Chondrocyte (in vitro differentiated cells): ENCODE measurements around the gene ARTN. TPM values are rescaled to one million over a fixed set of nuclear protein-coding genes. Genes with fewer than 3 reads are reported as not detected.

ENCODE experiments used
- DNase-seq: peaks from one replicate; pipeline ENCODE4 v3.0.0; 2021; ENCODE audit warnings: mixed read lengths, low spot score
- H3K27ac Mint-ChIP-seq: one replicate; pipeline ENCODE4 v1.8.0; 2021; ENCODE audit warnings: mild to moderate bottlenecking, moderate library complexity, mixed read lengths; ENCODE audit not compliant: unreplicated experiment
- H3K27me3 Mint-ChIP-seq: 2 replicates; pipeline ENCODE4 v1.8.0; 2021; ENCODE audit warnings: low read depth, mixed read lengths
- H3K36me3 Mint-ChIP-seq: 2 replicates; pipeline ENCODE4 v1.8.0; 2021; ENCODE audit warnings: low read depth, mixed read lengths
- H3K4me1 Mint-ChIP-seq: 2 replicates; pipeline ENCODE4 v1.8.0; 2021; ENCODE audit warnings: low read depth, mild to moderate bottlenecking, mixed read lengths
- H3K4me3 Mint-ChIP-seq: one replicate; pipeline ENCODE4 v1.8.0; 2021; ENCODE audit warnings: mild to moderate bottlenecking, moderate library complexity, mixed read lengths; ENCODE audit not compliant: unreplicated experiment
- H3K9me3 Mint-ChIP-seq: 2 replicates; pipeline ENCODE4 v1.8.0; 2021; ENCODE audit warnings: low read depth, mixed read lengths
- CTCF ChIP-seq: fragments of 200-600 bp; sonication (generic); IDR thresholded peaks from 2 replicates; pipeline ENCODE4 v1.5.0; 2021; ENCODE audit warnings: antibody characterized with exemption, mild to moderate bottlenecking, moderate library complexity
- total RNA-seq: library from RNA; stranded (reverse); gene quantifications from 3 replicates; pipeline ENCODE4 v1.2.1, GENCODE V29; 2021

The ARTN gene
- total RNA-seq, 1 donor from 2014 or later, result 0.50 TPM

DNA sequence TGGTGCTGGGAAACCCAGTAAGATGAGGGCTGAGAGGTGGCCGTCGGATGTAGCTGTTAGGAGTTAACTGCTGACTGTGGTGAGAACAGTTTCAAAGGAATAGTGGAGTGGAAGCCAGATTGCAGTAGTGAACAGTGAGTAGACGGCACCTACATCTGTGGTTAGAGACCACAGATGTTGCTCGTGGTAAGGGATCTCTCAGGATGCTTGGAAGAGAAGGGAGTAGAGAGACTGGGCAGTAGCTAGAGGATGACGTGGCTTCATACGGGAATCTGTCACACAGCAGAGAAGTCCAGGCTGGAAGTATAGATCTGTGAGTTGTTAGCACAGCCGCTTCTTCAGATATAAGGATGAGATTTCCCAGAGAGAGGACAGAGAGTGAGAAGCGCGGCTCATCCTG, 7.8 kb upstream of the ARTN start:
- no peak overlapping the region for H3K4me3 Mint-ChIP-seq
- DNase-seq, result peak; percentile 19
- TF ChIP-seq CTCF, result no peak
- peaks cover 20% of the 10 kb centered on the region for H3K36me3 Mint-ChIP-seq
- H3K4me1 Mint-ChIP-seq, result peaks cover 9% of the 10 kb centered on the region
- no peak overlapping the region for H3K27ac Mint-ChIP-seq
- H3K27me3 Mint-ChIP-seq, result no peaks in the 10 kb centered on the region
- peaks cover 3% of the 10 kb centered on the region for H3K9me3 Mint-ChIP-seq

DNA sequence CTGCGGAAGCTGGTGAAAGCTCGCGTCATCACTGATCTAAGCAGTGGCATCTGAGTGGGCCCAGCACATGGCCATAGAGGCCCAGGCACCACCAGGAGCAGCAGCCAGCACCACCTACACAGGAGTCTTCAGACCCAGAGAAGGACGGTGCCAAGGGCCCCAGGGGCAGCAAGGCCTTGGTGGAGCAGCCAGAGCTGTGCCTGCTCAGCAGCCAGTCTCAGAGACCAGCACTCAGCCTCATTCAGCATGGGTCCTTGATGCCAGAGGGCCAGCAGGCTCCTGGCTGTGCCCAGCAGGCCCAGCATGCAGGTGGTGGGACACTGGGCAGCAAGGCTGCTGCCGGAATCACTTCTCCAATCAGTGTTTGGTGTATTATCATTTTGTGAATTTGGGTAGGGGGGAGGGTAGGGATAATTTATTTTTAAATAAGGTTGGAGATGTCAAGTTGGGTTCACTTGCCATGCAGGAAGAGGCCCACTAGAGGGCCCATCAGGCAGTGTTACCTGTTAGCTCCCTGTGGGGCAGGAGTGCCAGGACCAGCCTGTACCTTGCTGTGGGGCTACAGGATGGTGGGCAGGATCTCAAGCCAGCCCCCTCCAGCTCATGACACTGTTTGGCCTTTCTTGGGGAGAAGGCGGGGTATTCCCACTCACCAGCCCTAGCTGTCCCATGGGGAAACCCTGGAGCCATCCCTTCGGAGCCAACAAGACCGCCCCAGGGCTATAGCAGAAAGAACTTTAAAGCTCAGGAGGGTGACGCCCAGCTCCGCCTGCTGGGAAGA, 3.2 kb upstream of the ARTN start:
- Mint-ChIP-seq H3K27me3 (no peaks in the 10 kb centered on the region), H3K4me1 (peaks cover 18% of the 10 kb centered on the region), H3K27ac (no peak overlapping the region)

GRCh38 chr1:43930949-43931275, 2.7 kb upstream of the ARTN start:
- no peak overlapping the region for H3K27ac Mint-ChIP-seq
- no peak for DNase-seq
- H3K4me3 Mint-ChIP-seq, result no peak overlapping the region
- peaks cover 18% of the 10 kb centered on the region for H3K4me1 Mint-ChIP-seq
- H3K36me3 Mint-ChIP-seq, result peaks cover 6% of the 10 kb centered on the region
- H3K27me3 Mint-ChIP-seq, result no peaks in the 10 kb centered on the region
- no peak for TF ChIP-seq CTCF
- H3K9me3 Mint-ChIP-seq, result peaks cover 3% of the 10 kb centered on the region

More for the DNA sequence above, 3.2 kb upstream of the ARTN start:
- Mint-ChIP-seq H3K36me3 (peaks cover 11% of the 10 kb centered on the region), H3K9me3 (peaks cover 3% of the 10 kb centered on the region), H3K4me3 (no peak overlapping the region)
- no peak for DNase-seq
- TF ChIP-seq CTCF, result peak; percentile 65

- peaks cover 20% of the 10 kb centered on the region for H3K4me1 Mint-ChIP-seq
- H3K36me3 Mint-ChIP-seq, result peaks cover 5% of the 10 kb centered on the region
- no peak for DNase-seq
- H3K27me3 Mint-ChIP-seq, result no peaks in the 10 kb centered on the region
- TF ChIP-seq CTCF, result no peak
- H3K27ac Mint-ChIP-seq, result no peak overlapping the region
- H3K9me3 Mint-ChIP-seq, result peaks cover 3% of the 10 kb centered on the region
- H3K4me3 Mint-ChIP-seq, result no peak overlapping the region
These were observed 1.6 kb upstream of the ARTN start for GRCh38 chr1:43931711-43932660.

DNA sequence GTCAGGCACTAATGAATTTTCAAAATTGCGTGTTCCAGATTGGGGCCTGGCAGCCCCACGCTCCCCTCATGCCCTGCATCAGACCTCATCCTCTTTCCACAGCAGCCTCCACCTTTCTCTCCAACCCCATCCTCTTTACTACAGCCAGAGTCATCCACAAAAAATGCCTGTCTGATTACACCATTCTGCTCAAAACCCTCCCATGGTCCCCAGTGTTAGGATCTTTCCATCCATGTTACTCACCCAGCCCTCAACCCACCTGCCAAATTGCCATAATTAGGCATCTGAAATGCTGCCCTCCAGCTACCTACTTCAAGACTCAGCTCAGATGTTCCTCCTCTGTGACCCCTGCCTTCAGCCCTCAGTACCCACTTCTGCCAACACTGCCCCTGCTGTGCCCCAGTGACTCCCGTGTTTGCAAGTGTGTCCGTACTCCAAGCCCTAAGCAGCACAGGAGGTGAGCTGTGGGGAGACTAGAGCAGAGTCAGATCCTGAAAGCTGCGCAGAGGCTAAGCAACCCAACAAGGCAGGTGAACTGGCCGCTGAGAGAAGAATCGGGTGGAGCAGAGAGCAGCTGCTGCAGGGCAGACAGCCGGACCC, 715 bp upstream of the ARTN start:
- Mint-ChIP-seq H3K36me3 (peaks cover 5% of the 10 kb centered on the region), H3K27ac (peak overlapping the region; percentile 42), H3K9me3 (peaks cover 3% of the 10 kb centered on the region), H3K4me3 (peak overlapping the region; percentile 61), H3K4me1 (peaks cover 20% of the 10 kb centered on the region), H3K27me3 (no peaks in the 10 kb centered on the region)
- no peak for DNase-seq
- TF ChIP-seq CTCF, result no peak
